Measurements from ENCODE around the gene SPATA2.
"Not testable (repeated sequence)": the region's sequence is repeated elsewhere in the genome, so short reads cannot be mapped to it uniquely, and the experiment has no call there.

SPATA2 gene

GRCh38 chr20:49901588-49901987 is 13.7 kb downstream of the SPATA2 start:
- no peak for TF ChIP-seq CTCF (IDR thresholded peaks at IDR 0.05; ENCODE audit: control insufficient read depth, extremely low read depth, insufficient read depth)
- DNase-seq (ENCODE audit: low read depth): peak; percentile 71

GRCh38 chr20:49899541-49900383 is 15.6 kb downstream of the SPATA2 start:
- DNase-seq (ENCODE audit: low read depth): peak; percentile 98
- no peak for TF ChIP-seq CTCF (IDR thresholded peaks at IDR 0.05; ENCODE audit: control insufficient read depth, extremely low read depth, insufficient read depth)

More at GRCh38 chr20:49901588-49901987, 13.7 kb downstream of the SPATA2 start:
- H3K4me3 ChIP-seq (ENCODE audit: low read depth, low read length): no peak overlapping the region

GRCh38 chr20:49896204-49896603 is 19.1 kb downstream of the SPATA2 start:
- H3K4me3 ChIP-seq (ENCODE audit: low read depth, low read length): no peak overlapping the region
- TF ChIP-seq CTCF (IDR thresholded peaks at IDR 0.05; ENCODE audit: control insufficient read depth, extremely low read depth, insufficient read depth): no peak
- peak; percentile 75 for DNase-seq (ENCODE audit: low read depth)

More at GRCh38 chr20:49899541-49900383, 15.6 kb downstream of the SPATA2 start:
- no peak overlapping the region for H3K4me3 ChIP-seq (ENCODE audit: low read depth, low read length)

DNA sequence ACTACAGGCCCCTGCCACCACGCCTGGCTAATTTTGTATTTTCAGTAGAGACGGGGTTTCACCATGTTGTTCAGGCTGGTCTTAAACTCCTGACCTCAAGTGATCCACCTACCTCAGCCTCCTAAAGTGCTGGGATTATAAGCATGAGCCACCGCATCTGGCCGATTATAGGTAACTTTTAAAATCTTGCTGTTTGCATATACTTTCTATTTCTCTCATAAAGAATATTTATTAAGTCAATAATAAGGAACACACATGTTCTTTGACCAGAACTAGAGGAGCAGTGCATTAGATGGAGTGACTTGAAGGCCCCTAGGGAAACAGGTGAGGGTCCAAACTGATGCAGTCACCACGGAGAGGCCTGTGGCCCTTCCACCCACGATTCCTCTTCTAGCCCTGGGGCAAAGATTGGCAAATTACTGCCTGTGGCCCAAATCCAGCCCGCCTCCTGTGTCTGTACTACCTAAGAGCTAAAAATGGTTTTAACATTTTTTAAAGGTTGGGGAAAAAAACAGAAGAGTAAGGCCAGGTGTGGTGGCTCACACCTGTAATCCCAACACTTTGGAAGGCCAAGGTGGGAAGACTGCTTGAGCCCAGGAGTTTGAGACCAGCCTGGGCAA is 19.7 kb downstream of the SPATA2 start:
- not testable (repeated sequence) for H3K4me3 ChIP-seq (ENCODE audit: low read depth, low read length)
- DNase-seq (ENCODE audit: low read depth): peak; percentile 93

DNA sequence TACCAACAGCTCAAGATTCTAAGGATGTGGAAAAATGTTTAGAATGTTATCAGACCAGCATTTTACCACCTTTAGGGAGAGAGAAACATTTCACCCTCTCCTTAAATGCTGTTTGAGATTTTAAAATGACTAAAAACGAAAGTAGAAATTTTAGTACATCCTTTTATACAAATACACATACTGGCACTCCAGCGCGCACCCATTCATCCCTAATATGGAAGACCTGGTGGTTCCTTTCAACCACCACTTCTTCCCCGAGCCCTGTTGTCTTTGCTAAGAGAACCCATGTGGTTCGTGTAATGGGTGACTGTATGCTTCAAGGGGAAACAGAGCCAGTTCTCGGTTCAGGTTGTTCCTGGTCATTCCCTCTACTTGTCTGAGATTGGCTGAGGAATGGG is 21.3 kb downstream of the SPATA2 start:
- TF ChIP-seq CTCF (IDR thresholded peaks at IDR 0.05; ENCODE audit: control insufficient read depth, extremely low read depth, insufficient read depth): no peak
- no peak for DNase-seq (ENCODE audit: low read depth)
- no peak overlapping the region for H3K4me3 ChIP-seq (ENCODE audit: low read depth, low read length)

- no peak overlapping the region for H3K4me3 ChIP-seq (ENCODE audit: low read depth, low read length)
- TF ChIP-seq CTCF (IDR thresholded peaks at IDR 0.05; ENCODE audit: control insufficient read depth, extremely low read depth, insufficient read depth): no peak
- no peak for DNase-seq (ENCODE audit: low read depth)
Measured at GRCh38 chr20:49893242-49894072, 21.9 kb downstream of the SPATA2 start.

DNA sequence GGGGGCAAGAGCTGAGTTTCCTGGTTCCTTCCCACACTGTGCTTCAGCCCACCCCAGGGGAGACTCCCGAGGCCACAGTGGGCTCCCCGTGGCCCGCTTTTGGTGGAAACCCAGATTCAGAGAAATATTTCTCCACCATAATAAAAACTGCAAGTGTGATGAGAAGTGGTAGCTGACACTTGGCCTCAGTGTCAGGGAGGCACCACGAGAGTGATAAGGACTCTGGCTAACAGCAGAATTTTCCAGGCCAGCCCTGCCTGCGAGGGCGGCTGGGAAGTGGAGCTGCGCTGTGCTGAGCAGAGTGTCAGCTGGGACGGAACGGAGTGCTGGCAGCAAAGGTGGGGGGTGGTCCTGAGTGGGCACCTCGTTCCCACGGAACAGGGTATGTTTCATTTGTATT is 22.5 kb downstream of the SPATA2 start:
- TF ChIP-seq CTCF (IDR thresholded peaks at IDR 0.05; ENCODE audit: control insufficient read depth, extremely low read depth, insufficient read depth): no peak
- no peak overlapping the region for H3K4me3 ChIP-seq (ENCODE audit: low read depth, low read length)

More for the DNA sequence above, 22.5 kb downstream of the SPATA2 start:
- DNase-seq (ENCODE audit: low read depth): no peak

All from LNCaP clone FGC (cell line).